ENCODE results near the gene FHAD1. TPM values are rescaled to one million over a fixed set of nuclear protein-coding genes. Genes with fewer than 3 reads are reported as not detected.
A peak's percentile ranks its signal among the peaks of the same experiment; 100 is the strongest.

The FHAD1 gene
- total RNA-seq, 1 experiment from 2014 or later, result 2.0 TPM

GRCh38 chr1:15428815-15429435, 181.9 kb downstream of the FHAD1 start:
- no peak overlapping the region for H3K27ac ChIP-seq (ENCODE audit: low read depth, low read length, poor library complexity, severe bottlenecking)
- no TSS peak for BruUV-seq (replicated peaks)
- H3K4me1 ChIP-seq (ENCODE audit: insufficient read depth, low read length, poor library complexity, severe bottlenecking), result no peaks in the 10 kb centered on the region
- ChIA-PET POLR2A (ENCODE audit: low non-redundant PET) (no interaction called here), CTCF (interaction anchor here (0.6 to 3.1 kb wide), 2 partner anchors 105 to 276 kb away, joined by 3 to 29 read pairs; no protein-coding TSS in a partner anchor)
- no peaks in the 10 kb centered on the region for H3K9me3 ChIP-seq (ENCODE audit: low read depth, low read length, poor library complexity, severe bottlenecking)
- no peak overlapping the region for H3K4me3 ChIP-seq (ENCODE audit: low read depth, low read length, poor library complexity, severe bottlenecking)
- DNase-seq (ENCODE audit: low spot score), result no peak
- H3K27me3 ChIP-seq (replicated peaks; ENCODE audit: insufficient read depth, low read depth, low read length, poor library complexity), result no peaks in the 10 kb centered on the region
- no peaks in the 10 kb centered on the region for H3K36me3 ChIP-seq (ENCODE audit: insufficient read depth, low read length, poor library complexity, severe bottlenecking)
- intact Hi-C loops (cut with micrococcal nuclease; ENCODE audit: unreplicated experiment), result no loop called here
- TF ChIP-seq CTCF (conservative IDR thresholded peaks at IDR 0.05; ENCODE audit: low read depth, low read length) (no peak), EZH2 (IDR thresholded peaks at IDR 0.05; ENCODE audit: borderline replicate concordance, low read depth, low read length, poor library complexity, severe bottlenecking) (no peak)

GRCh38 chr1:15429701-15430149, 182.7 kb downstream of the FHAD1 start:
- H3K36me3 ChIP-seq (ENCODE audit: insufficient read depth, low read length, poor library complexity, severe bottlenecking), result no peaks in the 10 kb centered on the region
- BruUV-seq (replicated peaks), result TSS peak; percentile 23
- no peaks in the 10 kb centered on the region for H3K27me3 ChIP-seq (replicated peaks; ENCODE audit: insufficient read depth, low read depth, low read length, poor library complexity)
- H3K9me3 ChIP-seq (ENCODE audit: low read depth, low read length, poor library complexity, severe bottlenecking), result no peaks in the 10 kb centered on the region
- POLR2A ChIA-PET (ENCODE audit: low non-redundant PET), result no interaction called here
- TF ChIP-seq CTCF (conservative IDR thresholded peaks at IDR 0.05; ENCODE audit: low read depth, low read length) (no peak), EZH2 (IDR thresholded peaks at IDR 0.05; ENCODE audit: borderline replicate concordance, low read depth, low read length, poor library complexity, severe bottlenecking) (no peak)
- H3K27ac ChIP-seq (ENCODE audit: low read depth, low read length, poor library complexity, severe bottlenecking), result no peak overlapping the region
- CTCF ChIA-PET, result interaction anchor here (3.1 kb wide), 1 partner anchor 106 kb away, joined by 29 read pairs; no protein-coding TSS in a partner anchor
- no peak for DNase-seq (ENCODE audit: low spot score)
- no peak overlapping the region for H3K4me3 ChIP-seq (ENCODE audit: low read depth, low read length, poor library complexity, severe bottlenecking)
- H3K4me1 ChIP-seq (ENCODE audit: insufficient read depth, low read length, poor library complexity, severe bottlenecking), result no peaks in the 10 kb centered on the region
- intact Hi-C loops (cut with micrococcal nuclease; ENCODE audit: unreplicated experiment), result loop anchor here (5.0 kb wide), 1 partner anchor 302 kb away; no protein-coding TSS in a partner anchor

- H3K4me3 ChIP-seq (ENCODE audit: low read depth, low read length, poor library complexity, severe bottlenecking), result no peak overlapping the region
- H3K4me1 ChIP-seq (ENCODE audit: insufficient read depth, low read length, poor library complexity, severe bottlenecking), result no peaks in the 10 kb centered on the region
- no peaks in the 10 kb centered on the region for H3K9me3 ChIP-seq (ENCODE audit: low read depth, low read length, poor library complexity, severe bottlenecking)
- TF ChIP-seq EZH2 (IDR thresholded peaks at IDR 0.05; ENCODE audit: borderline replicate concordance, low read depth, low read length, poor library complexity, severe bottlenecking), result no peak
- TF ChIP-seq CTCF (conservative IDR thresholded peaks at IDR 0.05; ENCODE audit: low read depth, low read length), result peak; percentile 95
- ChIA-PET POLR2A (ENCODE audit: low non-redundant PET) (no interaction called here), CTCF (interaction anchor here (1.1 to 3.1 kb wide), 3 partner anchors 10 to 302 kb away, joined by 4 to 29 read pairs (median 6); no protein-coding TSS in a partner anchor)
- no peak overlapping the region for H3K27ac ChIP-seq (ENCODE audit: low read depth, low read length, poor library complexity, severe bottlenecking)
- H3K27me3 ChIP-seq (replicated peaks; ENCODE audit: insufficient read depth, low read depth, low read length, poor library complexity), result no peaks in the 10 kb centered on the region
- BruUV-seq (replicated peaks), result no TSS peak
- peak; percentile 60 for DNase-seq (ENCODE audit: low spot score)
- H3K36me3 ChIP-seq (ENCODE audit: insufficient read depth, low read length, poor library complexity, severe bottlenecking), result no peaks in the 10 kb centered on the region
- intact Hi-C loops (cut with micrococcal nuclease; ENCODE audit: unreplicated experiment), result loop anchor here (1.0 to 5.0 kb wide), 2 partner anchors 108 to 304 kb away; no protein-coding TSS in a partner anchor
Observed at GRCh38 chr1:15430787-15431570, 184.0 kb downstream of the FHAD1 start.
